ENCODE measurements around the gene STXBP6.

STXBP6 gene

DNA sequence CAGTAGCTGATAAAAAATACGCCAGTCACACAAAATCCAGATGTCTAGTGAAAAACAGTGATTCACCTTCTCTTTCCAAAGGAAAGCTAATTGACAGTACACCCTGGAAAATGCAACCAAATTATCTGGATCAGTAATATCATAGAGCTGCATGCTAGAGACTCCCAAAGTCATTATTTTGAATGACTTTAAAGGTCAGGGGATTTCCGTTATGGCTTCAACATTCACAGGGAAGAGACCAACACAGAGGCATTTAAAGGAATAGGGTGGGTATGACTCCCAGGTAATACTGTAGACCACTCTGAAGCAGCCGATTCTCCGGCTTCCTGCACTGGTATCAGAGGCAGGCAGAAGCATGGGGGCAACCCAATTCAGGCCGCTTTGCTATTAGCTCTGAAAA, 190.4 kb downstream of the STXBP6 start:
- DNase-seq (ENCODE audit: low read depth in 3 of 3, low spot score in 1 of 3): no peak

DNA sequence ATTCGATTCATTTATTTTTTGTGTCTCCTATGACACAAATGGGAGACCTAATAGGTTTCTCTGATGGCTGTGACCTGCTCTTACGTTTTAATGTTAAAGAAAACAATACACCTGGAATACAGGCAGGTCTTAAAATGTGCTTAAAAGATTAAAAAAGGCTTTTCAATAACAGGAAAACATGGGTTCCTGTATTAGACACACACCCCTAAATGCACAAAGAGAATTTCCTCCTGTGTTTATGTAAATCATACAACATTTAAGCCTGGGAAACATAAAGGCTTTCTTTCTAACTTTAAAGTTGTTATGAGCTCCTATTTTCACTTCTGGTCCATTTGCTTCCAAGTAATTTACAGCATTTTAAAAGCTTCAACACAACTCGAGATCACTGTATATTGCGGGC, 191.3 kb downstream of the STXBP6 start:
- DNase-seq (ENCODE audit: low read depth in 3 of 3, low spot score in 1 of 3): no peak

DNA sequence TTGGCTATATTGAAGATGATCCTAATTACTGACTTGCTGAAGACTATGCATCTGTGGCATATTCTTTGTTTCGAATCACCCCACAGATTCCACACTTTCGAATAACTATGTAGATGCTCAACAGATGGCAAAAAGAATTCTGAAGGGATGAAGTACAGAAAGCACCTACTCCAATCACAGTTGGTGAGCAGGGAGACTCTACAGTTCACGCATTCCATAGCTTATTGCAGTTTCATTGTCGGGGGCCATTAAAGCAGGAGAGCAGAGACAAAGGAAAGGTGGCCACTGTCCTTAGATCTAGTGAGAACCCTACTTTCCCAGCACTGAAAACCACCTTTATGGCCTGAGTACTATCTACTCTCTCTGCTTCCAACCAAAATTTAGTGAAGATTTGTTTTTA, 191.9 kb downstream of the STXBP6 start:
- no peak for DNase-seq (ENCODE audit: low read depth in 3 of 3, low spot score in 1 of 3)

DNA sequence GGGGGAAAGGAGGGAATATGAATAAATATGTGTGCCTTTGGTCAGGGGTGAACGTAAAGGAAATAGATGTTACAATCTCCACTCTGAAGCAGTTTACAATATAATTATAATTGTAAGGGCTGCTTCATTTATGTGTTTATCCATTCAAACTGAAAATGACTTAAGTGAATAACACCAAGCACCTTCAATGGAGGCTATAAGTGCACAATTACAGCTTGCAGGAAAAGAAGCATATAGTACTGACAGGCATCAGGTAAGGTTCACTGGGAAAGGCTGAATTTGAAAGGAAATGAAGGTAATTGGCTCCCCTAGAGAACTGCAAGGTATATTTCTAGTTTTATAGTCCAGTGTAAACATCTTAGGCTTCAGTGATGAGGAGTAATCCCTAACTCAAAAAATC, 192.7 kb downstream of the STXBP6 start:
- no peak for DNase-seq (ENCODE audit: low read depth in 3 of 3, low spot score in 1 of 3)

DNA sequence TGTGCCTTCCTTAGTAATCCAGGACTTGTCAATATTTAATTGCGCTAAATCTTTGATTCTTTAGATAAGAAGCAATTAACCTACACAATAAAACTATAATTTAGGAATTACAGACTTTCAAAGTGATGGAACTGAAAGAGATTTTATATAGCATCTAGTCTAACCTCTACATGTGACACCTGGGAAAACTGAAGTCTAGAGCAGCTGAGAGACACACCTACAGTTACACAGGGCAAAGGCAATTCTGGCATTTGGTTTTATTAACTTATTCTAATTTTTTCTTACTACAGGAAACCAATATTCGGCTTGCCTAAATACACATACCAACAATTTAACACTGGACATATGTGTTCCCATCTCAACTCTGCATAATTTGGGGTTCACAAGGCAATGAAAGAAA, 196.5 kb downstream of the STXBP6 start:
- DNase-seq (ENCODE audit: low read depth in 3 of 3, low spot score in 1 of 3): no peak

DNA sequence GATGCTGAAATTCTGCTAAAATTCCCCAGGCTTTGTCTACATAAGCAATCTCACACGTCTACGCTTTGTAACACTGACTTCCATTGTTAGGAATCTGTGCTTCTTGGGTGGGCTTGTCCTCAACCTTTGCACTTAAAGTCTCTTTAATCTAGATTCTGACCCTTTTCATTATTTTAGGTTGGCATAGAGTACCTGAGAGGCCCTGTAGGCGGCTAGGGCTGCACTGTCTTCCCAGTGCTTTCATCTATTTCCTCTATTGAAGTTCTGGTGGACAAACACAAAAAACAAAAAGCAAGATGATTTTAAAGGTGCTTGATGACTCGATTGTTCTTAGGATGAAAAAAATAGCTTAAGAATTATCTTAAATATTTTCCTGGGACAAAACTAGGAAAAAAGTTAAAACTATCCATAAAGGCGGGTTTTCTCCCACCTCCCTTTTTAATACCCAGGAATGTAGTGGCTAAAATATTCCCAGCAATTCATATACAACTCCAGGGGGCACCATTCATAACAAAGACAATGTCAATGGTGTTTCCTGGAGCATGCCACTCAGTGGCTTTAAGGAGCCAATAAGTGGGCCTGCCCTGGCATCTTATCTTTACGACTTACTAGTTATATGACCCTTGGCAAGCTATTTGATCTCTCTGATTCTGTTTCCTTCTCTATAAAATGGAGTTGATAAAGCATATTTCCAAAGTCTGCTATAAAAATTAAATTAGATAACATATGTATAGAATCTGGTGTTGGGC, 197.5 kb downstream of the STXBP6 start:
- no peak for DNase-seq (ENCODE audit: low read depth in 3 of 3, low spot score in 1 of 3)

DNA sequence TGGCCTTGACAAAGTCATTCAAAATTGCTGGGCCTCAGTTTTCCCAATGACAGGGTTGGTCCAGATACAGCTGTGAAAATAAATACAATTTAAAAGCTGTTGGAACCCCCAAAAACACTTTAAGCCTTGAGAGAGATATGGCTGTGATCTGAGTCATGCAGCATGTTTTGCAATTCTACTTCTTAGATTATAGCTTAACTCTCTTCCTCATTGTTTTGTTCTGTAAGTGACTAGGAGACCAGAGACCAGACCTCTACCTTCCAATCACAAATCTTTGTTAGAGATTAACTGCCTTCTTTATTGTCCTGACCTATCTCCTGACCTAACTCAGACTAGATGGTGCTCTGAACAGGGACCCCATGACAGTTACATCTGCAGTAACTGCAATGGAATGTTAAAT, 198.1 kb downstream of the STXBP6 start:
- no peak for DNase-seq (ENCODE audit: low read depth in 3 of 3, low spot score in 1 of 3)

DNA sequence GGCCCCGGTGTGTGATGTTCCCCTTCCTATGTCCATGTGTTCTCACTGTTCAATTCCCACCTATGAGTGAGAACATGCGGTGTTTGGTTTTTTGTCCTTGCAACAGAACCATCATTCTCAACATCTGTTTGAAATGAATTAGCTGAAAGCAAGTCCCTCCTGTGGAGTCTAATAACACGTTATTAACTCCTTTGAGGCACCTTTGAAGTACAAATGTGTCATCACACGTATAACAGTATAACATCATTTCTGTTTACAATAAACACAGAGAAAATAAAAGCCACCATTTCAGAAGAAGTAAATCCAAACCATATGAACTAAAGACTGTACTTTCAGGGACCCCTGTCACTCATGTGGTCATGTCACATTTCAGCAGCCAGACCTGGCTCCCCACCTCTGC, 198.5 kb downstream of the STXBP6 start:
- DNase-seq (ENCODE audit: low read depth in 3 of 3, low spot score in 1 of 3): no peak

DNA sequence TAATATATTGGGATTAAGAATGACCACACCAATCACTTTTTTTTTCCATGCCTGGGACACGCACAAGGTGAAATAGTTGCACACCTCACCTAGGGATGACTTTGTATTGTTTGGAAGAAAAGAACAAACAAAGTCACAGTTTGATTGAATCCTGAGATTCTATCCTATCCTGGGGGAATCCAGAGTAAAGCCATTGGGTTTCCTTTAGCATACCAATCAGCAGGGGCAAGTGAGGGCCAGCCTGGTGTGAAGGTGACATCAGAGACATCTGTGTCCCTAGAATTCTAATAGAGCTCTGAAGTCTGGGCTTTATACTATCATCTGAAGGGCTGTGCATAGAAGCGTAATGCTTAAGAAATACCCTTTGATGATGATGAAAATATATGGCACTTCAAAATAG, 199.9 kb downstream of the STXBP6 start:
- no peak for DNase-seq (ENCODE audit: low read depth in 3 of 3, low spot score in 1 of 3)

DNA sequence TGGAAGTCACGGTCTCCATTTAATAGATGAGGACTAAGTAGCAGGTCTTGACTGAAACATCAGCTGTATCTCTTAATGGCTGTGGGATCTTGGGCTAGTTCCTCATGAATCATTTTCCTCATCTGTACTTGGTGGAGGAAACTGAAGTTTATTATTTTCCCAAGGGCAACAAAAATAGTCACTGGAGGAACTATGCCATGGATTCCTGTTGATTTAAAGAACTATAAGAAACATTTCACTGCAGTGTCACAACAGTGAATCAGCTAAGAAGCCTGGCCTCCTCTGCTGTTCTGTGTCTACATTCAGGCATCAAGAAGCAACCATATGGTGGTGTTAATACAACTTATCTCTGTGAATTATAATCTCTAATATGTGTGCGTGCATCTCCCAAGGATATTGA, 200.5 kb downstream of the STXBP6 start:
- no peak for DNase-seq (ENCODE audit: low read depth in 3 of 3, low spot score in 1 of 3)

DNA sequence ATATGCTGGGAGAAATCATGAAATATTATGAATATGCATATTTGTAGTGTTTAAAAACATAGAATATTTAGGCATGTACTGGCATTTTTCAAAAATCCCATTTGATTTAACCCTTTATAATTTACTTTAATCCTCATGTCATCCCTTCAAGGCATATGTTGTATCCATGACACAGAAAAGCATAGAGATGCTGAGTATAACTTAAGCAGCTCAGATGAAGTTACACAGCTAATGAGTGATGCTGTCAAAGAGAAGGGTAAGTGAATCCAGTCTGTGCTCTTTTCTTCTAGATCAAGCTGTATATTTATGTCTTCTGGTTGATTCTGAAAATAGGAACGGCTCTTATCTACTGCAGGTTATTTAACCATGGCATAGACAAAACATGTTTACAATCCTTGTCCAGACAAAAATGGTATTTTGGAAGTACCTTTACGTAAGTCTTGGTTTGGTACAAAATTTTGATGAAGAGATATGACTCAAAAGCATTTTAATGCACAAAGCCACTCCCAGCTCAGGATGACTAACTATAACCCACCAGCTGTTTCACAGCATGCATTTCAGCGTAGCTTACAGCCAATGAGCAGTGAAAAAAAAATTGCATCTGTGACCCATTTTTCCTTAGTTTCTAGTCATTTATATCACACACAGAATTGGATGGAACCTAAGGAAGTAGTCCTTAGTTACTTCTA, 201.7 kb downstream of the STXBP6 start:
- DNase-seq (ENCODE audit: low read depth in 3 of 3, low spot score in 1 of 3): no peak

DNA sequence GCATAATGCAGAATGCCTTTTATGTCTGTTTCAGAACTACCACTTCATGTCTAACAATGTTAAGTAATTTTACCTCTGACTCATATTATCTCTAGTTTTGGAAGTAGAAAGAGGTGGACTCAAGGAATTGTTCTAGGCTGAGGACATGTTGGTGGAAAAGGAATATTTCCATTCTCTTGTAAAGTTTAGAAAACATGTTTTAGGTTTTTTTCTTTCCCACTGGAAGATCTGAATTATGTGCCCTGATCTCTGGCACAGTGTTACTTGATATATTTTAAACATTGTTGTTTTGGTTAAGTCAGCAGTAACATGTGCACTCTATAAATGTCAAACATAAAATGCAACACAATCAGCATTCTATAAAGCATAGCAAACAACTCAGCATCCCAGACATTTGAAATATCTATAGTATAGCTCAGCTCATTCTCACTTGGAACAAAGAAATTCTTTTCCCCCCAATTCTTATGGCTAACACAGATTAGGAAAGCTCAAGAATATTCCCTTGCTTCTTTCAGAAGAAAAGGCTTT, 202.3 kb downstream of the STXBP6 start:
- DNase-seq (ENCODE audit: low read depth in 3 of 3, low spot score in 1 of 3): no peak

DNA sequence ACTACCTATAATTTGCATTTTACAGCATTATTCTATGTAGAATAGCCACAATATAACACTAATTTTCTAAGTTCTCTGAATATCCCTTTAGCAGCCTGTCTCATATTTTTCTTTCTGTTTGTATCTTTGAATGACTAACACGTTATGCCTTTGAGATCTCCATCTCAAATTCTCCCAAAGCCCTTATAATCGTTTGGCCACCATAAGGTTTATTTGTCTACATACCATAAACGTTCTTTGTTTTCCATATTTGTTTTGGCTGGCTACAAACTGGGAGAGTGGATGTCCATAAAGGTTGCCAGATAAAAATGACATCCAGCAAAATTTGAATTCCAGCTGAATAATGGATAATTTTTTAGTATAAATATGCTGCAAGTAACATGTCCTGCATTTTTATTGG, 203.7 kb downstream of the STXBP6 start:
- DNase-seq (ENCODE audit: low read depth in 3 of 3, low spot score in 1 of 3): no peak

DNA sequence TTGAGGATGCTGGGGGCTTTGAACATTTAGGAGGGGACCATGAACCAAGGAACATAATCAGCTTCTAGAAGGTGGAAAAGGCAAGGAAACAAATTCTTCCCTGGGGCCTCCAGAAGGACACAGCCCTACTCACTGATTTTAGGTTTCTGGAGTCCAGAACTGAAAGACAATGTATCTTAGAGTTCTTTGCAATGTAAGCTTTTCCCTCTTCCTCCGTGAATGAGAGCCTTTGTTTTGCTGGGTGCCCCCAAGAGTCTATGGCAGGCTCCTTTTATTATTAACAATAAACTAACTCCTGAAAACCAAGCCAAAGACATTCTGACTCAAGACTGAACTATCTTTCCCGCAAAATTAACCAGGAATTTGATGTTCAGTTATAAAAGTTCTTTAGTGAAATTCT, 204.1 kb downstream of the STXBP6 start:
- no peak for DNase-seq (ENCODE audit: low read depth in 3 of 3, low spot score in 1 of 3)

DNA sequence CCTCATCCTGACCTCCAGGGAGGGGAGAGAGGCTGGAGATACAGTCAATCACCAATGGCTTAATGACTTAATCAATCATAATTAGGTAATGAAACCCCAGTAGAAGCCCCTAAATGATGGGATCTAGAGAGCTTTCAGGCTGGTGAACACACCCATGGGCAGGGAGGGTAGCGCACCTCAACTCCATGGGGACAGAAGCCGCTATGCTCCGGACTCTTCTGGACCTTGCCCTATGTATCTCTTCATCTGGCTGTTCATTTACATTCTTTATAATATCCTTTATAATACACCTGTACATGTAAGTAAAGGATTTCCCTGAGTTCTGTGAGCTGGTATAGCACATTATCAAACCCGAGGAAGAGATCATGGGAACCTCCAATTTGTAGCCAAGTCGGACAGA, 205.9 kb downstream of the STXBP6 start:
- DNase-seq (ENCODE audit: low read depth in 3 of 3, low spot score in 1 of 3): no peak

DNA sequence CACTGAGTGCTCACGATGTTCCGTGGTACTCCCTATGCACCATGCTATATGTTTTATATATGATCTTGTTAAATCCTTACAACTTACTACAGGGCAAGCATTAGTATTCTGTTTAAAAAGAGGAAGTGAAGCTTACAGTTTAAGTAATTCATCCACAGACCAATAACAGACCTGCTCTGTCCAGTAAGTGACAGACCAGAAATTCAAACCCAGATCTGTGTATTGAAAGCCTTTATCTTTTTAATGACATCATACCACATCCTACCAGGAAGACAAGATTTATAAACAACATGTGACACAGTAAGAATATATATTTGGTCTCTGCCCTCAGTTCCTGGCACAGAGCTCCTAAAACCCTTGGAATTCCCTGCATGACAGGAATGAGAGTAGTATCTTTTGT, 206.5 kb downstream of the STXBP6 start:
- no peak for DNase-seq (ENCODE audit: low read depth in 3 of 3, low spot score in 1 of 3)

DNA sequence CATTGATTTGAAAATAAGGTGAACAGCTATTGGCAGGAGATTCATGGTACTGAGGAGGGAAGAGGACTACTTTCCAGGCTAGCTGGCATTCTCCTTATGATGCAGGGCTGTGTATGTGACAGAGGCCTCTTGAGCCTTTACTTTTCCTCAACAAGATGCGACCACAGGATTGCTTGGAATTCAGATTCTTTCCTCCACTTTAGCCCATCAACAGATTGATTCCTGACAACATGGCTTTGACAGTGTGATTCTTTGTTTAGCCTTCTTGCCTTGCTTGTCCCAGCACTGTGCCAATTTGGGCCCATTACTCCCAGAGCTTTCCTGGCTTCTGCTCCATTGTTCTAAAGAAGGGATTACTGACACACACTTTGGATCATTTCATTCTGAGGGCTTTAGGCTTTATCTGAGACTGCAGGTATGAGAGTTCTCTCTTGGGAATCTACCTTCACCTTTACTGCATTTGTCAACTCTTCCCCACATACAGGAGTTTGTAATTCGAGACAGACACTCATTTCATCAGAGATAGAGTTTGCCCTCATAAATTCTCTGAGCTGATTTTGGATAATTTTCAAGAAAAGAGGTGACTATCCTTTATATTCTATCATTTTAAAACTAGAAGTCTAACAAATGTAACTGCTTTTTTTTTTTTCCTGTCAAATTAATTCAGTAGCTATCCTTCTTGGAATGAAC, 209.6 kb downstream of the STXBP6 start:
- DNase-seq (ENCODE audit: low read depth in 3 of 3, low spot score in 1 of 3): no peak

DNA sequence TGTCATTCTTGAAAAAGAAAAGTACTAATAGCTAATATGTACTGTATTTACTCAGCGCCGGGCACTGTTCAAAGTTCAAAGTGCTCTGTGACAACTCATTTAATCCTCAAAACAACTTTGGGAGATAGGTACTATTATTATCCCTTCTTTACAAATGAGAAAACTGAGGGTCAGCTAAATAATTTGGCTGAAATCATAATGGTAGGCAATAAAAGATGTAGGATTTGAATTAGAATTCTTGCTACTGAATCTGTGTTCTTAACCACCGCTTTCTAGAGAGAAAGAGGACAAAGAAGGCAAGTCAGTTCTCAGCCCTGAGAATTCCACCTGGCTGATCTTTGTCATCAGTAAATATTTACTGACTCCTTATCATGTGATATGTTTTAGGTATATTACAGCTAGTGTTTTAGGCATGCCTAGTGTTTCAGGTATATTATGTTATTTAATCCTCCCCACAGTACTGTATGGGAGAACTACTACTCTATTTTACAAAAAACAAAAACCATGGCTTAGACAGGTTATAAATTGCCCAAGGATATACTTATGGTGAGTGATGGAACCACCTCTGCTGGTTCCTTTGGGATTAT, 210.2 kb downstream of the STXBP6 start:
- no peak for DNase-seq (ENCODE audit: low read depth in 3 of 3, low spot score in 1 of 3)

DNA sequence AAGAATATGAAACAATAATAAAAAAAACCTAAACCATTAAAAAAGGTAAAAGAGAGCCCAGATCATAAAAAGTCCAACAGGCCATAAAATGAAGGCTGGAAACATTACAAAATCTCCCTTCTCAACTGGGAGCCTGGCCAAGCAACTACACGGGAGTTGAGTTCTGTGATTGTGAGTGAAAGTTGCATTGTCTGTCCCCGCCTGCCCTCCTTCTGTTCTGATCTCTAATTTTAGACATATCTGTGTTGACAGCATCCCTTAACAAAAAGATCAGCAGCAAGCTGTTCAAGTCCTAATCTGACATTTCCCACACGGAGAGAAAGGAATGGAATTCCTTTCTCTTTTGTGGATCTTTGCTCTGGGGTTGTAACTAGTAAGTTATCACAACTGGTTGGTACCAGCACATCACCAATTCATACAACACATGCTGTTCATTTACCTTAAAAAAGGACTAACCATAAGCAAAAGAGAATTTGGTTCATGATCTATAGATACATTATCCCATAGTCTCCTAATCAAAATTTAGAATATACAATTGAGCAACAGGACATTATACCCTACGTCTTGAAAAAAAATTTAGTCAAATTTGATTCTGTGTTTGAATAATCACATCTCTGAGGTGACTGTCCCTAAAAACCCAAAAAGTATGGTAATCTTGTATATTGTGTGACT, 210.9 kb downstream of the STXBP6 start:
- DNase-seq (ENCODE audit: low read depth in 3 of 3, low spot score in 1 of 3): no peak

DNA sequence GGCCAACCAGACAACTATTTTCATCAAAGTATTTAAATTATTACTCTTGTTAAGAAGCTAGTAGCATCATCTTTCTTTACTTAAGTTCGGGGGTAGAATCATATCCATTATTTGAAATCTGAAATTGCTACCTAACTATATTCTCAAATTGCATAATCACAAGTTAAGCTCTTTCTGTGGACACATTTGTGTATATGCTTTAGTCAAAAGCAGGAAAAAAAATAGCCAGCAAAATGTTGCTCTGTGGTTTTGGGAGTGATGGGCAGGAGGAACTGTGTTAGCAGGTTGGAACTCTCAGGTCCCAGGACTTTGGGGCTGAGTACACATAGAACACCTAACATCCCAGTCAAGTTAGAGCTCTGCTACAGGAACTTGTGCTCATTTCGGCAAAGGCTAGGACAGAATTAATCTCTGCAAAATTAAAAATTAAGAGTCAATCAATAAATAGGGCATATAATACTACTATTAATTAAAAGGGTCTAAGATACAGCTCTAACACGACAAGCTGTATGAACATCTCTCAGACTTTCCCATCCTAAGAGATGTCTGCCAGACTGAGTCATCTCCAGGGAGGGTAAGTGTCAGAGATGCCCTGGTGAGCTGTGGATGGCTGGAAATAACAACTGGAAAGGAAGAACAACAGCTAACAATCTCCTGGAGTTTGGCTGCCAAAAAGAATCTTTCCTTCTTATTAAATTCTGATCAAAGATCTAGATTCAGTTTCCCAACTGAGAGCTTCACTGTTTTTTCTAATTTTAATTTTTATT, 212.5 kb downstream of the STXBP6 start:
- no peak for DNase-seq (ENCODE audit: low read depth in 3 of 3, low spot score in 1 of 3)
